Stimulated activated naive CD4-positive, alpha-beta T cell treated with Interleukin-2 at 50 U/mL for 16 hours (primary cell): ENCODE data around the gene DLGAP5.

Experiments
- DNase-seq: peaks from one replicate; lab custom pipeline; 2025; lab: John Stamatoyannopoulos, UW

DLGAP5 gene

GRCh38 chr14:55129428-55130195 is 61.8 kb downstream of the DLGAP5 start:
- peak; percentile 49 for DNase-seq

- DNase-seq, result peak; percentile 27
Observed at GRCh38 chr14:55129086-55129427, 62.3 kb downstream of the DLGAP5 start, which contains the start of gene LGALS3. TSS of gene LGALS3 (plus strand) at chr14:55129252. CDS start at chr14:55137374, 8,122 bp downstream.

- no peak for DNase-seq
Observed at GRCh38 chr14:55128386-55129085, 62.8 kb downstream of the DLGAP5 start.

- DNase-seq, result no peak
Observed at GRCh38 chr14:55127460-55127951, 63.9 kb downstream of the DLGAP5 start.

GRCh38 chr14:55126932-55127459 is 64.4 kb downstream of the DLGAP5 start:
- DNase-seq, result no peak

- no peak for DNase-seq
Observed at GRCh38 chr14:55126034-55126433, 65.4 kb downstream of the DLGAP5 start.

GRCh38 chr14:55125403-55125802 is 66.0 kb downstream of the DLGAP5 start:
- no peak for DNase-seq

GRCh38 chr14:55124774-55125386 is 66.5 kb downstream of the DLGAP5 start:
- DNase-seq, result no peak

GRCh38 chr14:55123852-55124639 is 67.3 kb downstream of the DLGAP5 start:
- DNase-seq, result no peak

GRCh38 chr14:55123101-55123500 is 68.3 kb downstream of the DLGAP5 start:
- DNase-seq, result no peak

- DNase-seq, result no peak
Observed at GRCh38 chr14:55122440-55122986, 68.9 kb downstream of the DLGAP5 start.

GRCh38 chr14:55121628-55122439 is 69.6 kb downstream of the DLGAP5 start:
- no peak for DNase-seq

GRCh38 chr14:55120571-55121495 is 70.6 kb downstream of the DLGAP5 start:
- DNase-seq, result no peak

- no peak for DNase-seq
Observed at GRCh38 chr14:55118761-55119160, 72.6 kb downstream of the DLGAP5 start.

GRCh38 chr14:55117803-55118441 is 73.5 kb downstream of the DLGAP5 start:
- no peak for DNase-seq

- no peak for DNase-seq
Observed at GRCh38 chr14:55116246-55117030, 74.9 kb downstream of the DLGAP5 start.

- no peak for DNase-seq
Observed at GRCh38 chr14:55115861-55116245, 75.5 kb downstream of the DLGAP5 start.

GRCh38 chr14:55115460-55115859 is 75.9 kb downstream of the DLGAP5 start:
- DNase-seq, result no peak
